Measurements from ENCODE around the gene CLDN4. TPM values are rescaled to one million over a fixed set of nuclear protein-coding genes. Genes with fewer than 3 reads are reported as not detected.

Gene CLDN4
- total and polyA plus RNA-seq, 12 donors, result 0.04 to 1.2 (median 0.41) TPM; not detected in 1

DNA sequence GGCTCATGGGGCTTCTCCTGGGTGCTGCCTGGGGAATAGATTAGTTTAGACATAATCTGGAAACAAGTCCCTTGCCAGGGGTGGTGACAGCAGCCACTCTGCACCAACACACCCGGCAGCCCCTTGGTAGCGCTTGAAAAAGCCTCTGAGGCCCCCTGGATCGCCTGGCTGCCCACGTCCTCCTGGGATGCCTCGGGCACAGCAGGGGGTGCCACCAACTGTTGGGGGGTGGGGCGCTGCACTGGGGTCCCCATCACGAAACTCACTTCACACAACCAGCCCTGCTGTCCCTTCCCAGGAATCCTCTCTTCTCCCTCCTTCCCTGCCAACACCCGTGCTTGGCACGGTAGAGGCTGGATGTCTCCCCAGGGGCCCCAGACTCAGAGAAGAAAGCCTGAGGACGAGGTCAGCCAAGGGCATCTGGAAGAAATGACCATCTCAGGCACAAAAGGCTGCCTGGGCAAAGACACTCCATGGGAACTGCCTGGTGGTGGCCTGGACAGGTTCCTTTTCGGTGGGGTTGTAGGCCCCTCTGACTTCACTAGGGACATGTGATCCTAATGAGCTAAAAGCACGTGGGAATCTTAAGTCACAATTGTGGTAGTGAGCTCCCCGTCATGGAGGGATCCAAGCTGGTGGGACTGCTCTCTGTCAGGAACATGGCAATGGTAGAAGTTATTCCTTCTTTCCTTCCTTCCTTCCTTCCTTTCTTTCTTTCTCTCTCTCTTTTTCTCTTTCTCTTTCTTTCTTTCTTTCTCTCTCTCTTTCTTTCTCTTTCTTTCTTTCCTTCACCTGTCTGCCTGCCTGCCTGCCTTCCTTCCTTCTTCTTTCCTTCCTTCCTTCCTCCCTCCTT is 41.5 kb downstream of the CLDN4 start:
- no peak for DNase-seq
- WGBS, 4 donors, result 65 to 72% (median 70%) methylated on average over 5 to 13 of the region's 13 CpGs
- intact Hi-C loops (cut with DNase I), result no loop called here
- H3K36me3 ChIP-seq (replicated peaks in 1 of 2), result no peaks in the 10 kb centered on the region
- no peak for TF ChIP-seq POLR2A (IDR thresholded peaks at IDR 0.05)
- TF ChIP-seq, protein P1, sequence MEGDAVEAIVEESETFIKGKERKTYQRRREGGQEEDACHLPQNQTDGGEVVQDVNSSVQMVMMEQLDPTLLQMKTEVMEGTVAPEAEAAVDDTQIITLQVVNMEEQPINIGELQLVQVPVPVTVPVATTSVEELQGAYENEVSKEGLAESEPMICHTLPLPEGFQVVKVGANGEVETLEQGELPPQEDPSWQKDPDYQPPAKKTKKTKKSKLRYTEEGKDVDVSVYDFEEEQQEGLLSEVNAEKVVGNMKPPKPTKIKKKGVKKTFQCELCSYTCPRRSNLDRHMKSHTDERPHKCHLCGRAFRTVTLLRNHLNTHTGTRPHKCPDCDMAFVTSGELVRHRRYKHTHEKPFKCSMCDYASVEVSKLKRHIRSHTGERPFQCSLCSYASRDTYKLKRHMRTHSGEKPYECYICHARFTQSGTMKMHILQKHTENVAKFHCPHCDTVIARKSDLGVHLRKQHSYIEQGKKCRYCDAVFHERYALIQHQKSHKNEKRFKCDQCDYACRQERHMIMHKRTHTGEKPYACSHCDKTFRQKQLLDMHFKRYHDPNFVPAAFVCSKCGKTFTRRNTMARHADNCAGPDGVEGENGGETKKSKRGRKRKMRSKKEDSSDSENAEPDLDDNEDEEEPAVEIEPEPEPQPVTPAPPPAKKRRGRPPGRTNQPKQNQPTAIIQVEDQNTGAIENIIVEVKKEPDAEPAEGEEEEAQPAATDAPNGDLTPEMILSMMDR (IDR thresholded peaks at IDR 0.05), result no peak
- peak overlapping the region in 1 of 5 donors; percentile 22 for H3K27ac ChIP-seq
- H3K4me1 ChIP-seq (replicated peaks in 1 of 2), result no peaks in the 10 kb centered on the region
- H3K9me3 ChIP-seq (replicated peaks in 1 of 3), result no peaks in the 10 kb centered on the region
- no peak overlapping the region for H3K4me3 ChIP-seq
- no peaks in the 10 kb centered on the region for H3K27me3 ChIP-seq

GRCh38 chr7:73876361-73876760 is 45.6 kb downstream of the CLDN4 start:
- H3K27me3 ChIP-seq, result peaks cover 4% of the 10 kb centered on the region
- WGBS, 4 donors, result 86 to 92% (median 92%) methylated on average over 5 to 8 of the region's 8 CpGs
- no peaks in the 10 kb centered on the region for H3K36me3 ChIP-seq (replicated peaks in 1 of 2)
- peaks cover 0 to 10% of the 10 kb centered on the region in 2 donors for H3K4me1 ChIP-seq (replicated peaks in 1 of 2)
- DNase-seq, result no peak
- no peak for TF ChIP-seq POLR2A (IDR thresholded peaks at IDR 0.05)
- TF ChIP-seq, protein P1 (IDR thresholded peaks at IDR 0.05), result no peak
- intact Hi-C loops (cut with DNase I), result no loop called here
- H3K9me3 ChIP-seq (replicated peaks in 1 of 3), result no peaks in the 10 kb centered on the region
- H3K27ac ChIP-seq, result no peak overlapping the region
- no peak overlapping the region for H3K4me3 ChIP-seq

GRCh38 chr7:73876973-73877372 is 46.2 kb downstream of the CLDN4 start:
- Histone ChIP-seq H3K4me3 (no peak overlapping the region), H3K9me3 (replicated peaks in 1 of 3) (no peaks in the 10 kb centered on the region), H3K4me1 (replicated peaks in 1 of 2) (peaks cover 0 to 10% of the 10 kb centered on the region in 2 donors), H3K36me3 (replicated peaks in 1 of 2) (no peaks in the 10 kb centered on the region), H3K27ac (no peak overlapping the region), H3K27me3 (peaks cover 4% of the 10 kb centered on the region)
- WGBS, 4 donors, result 78 to 89% (median 81%) methylated on average over 12 of the region's 12 CpGs
- TF ChIP-seq, protein P1 (IDR thresholded peaks at IDR 0.05), result no peak
- no peak for TF ChIP-seq POLR2A (IDR thresholded peaks at IDR 0.05)
- DNase-seq, result no peak
- intact Hi-C loops (cut with DNase I), result no loop called here

GRCh38 chr7:73879977-73880681 is 49.3 kb downstream of the CLDN4 start:
- intact Hi-C loops (cut with DNase I), result no loop called here
- peak in 5 of 7 donors; percentile 22 to 64 (median 36) for DNase-seq
- WGBS, 4 donors, result 43 to 58% (median 47%) methylated on average over 14 to 18 of the region's 18 CpGs

More at GRCh38 chr7:73879977-73880681, 49.3 kb downstream of the CLDN4 start:
- Histone ChIP-seq H3K4me3 (no peak overlapping the region), H3K27me3 (peaks cover 4% of the 10 kb centered on the region), H3K9me3 (replicated peaks in 1 of 3) (no peaks in the 10 kb centered on the region), H3K27ac (peak overlapping the region in 1 of 5 donors; percentile 61), H3K4me1 (replicated peaks in 1 of 2) (peaks cover 0 to 10% of the 10 kb centered on the region in 2 donors), H3K36me3 (replicated peaks in 1 of 2) (no peaks in the 10 kb centered on the region)
- TF ChIP-seq POLR2A (IDR thresholded peaks at IDR 0.05), result no peak
- TF ChIP-seq, protein P1 (IDR thresholded peaks at IDR 0.05), result no peak

Measured in adrenal gland (tissue), 12 donors.